Measurements from ENCODE around the gene TIMM23B.
"Not testable (repeated sequence)": the region's sequence is repeated elsewhere in the genome, so short reads cannot be mapped to it uniquely, and the experiment has no call there.

The TIMM23B gene

DNA sequence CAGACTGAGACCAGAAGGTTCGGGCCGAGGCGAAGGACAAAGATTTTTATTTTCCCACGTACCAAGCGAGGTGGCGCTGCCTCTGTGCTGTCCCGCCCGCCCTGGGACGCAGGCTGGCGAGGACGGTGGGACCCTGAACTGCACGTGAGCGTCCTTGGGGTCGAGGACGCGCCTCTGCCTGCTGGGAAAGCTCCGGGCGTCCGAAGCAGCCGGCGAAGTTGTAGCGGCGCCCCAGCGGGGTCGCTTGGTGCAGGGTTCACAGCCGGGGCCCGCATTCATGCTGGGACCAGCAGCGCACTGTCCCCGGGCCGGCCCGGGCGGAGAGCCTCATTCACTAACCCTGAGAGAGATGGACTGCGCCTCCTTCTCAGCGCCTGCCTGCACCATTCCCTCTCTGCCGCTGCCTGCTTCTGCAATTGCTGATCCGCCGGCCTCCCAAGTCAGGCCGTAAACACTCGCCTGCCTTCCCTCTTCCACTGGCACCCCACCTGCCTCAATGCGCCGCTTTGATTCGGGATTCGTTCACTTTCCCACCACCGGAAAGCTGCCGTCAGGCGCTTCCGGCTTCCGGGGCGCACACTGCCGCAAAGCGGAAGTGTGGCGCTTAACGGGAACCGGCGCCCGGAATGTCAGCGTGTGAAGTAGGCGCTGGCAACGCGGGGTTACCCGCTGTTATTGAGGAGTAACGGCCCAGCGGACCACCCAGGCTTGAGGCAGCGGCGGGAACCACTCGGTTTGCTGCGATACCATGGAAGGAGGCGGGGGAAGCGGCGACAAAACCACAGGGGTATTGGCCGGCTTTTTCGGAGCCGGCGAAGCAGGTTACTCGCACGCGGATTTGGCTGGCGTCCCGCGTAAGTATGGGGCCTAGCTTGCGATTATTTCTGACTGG, at the start of gene TIMM23B, which contains the start of gene PARG:
Gene TIMM23B (plus strand): TSS at position 607 of the 892 bp plus-strand sequence. CDS start 142 bp downstream, at position 749.
Gene PARG (minus strand): TSS at position 581 of the 892 bp plus-strand sequence. CDS start 302 bp downstream, at position 279.
- peak; percentile 84 for DNase-seq

DNA sequence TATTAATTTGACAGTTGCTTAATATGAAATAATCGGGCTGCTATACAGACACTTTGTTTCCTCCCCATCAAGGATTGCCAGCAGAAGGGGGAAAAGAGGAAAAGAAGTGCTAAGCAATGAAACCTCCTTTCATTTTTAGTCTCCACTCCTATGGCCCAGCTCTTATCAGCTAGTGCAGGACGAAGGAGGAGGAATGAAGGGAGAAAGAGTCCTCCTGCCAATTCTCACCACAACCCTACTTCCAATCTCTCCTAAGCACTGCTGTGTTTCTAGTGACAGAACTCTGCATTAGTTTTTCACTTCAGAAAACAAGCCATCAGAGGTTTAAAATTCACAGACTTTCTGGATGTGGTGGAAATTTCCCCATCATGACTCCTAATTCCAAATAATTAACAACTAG, 41.9 kb upstream of the TIMM23B start:
- not testable (repeated sequence) for DNase-seq

DNA sequence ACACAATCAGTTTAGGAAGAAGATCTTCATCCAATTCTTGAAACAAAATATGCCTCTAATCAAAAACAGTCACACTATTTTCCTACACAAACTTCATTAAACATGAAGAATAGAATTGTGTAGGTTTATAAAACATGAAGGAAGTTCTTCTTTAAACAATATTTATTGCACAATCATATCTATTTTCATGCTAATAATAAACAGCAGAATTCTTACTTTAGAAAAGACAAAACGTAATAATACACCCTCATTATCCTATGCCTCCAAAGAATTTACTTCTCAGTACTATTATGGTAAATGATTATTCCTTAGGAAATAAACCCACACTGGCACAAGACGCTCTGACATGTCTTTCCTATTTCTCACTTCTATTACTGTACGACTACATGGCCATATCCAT, 41.4 kb upstream of the TIMM23B start:
- not testable (repeated sequence) for DNase-seq

DNA sequence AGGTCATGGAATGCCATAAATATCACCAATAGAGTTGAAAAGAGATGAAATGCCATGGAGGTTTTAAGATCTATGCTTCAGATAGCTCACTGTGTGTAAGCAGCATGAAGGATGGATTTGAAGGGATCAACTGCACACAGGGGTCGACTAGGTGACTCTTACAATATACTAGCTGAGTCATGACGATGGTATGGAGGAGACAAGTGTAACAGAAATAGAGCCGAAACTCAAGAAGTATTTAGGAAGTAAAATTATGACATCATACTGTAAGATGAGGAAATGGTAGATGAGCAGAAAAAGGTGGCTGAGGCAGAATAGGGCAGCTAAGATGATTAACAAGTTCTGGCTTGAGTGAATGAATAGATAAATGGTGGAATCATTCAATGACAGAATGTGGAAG, 38.0 kb upstream of the TIMM23B start:
- DNase-seq = not testable (repeated sequence)

DNA sequence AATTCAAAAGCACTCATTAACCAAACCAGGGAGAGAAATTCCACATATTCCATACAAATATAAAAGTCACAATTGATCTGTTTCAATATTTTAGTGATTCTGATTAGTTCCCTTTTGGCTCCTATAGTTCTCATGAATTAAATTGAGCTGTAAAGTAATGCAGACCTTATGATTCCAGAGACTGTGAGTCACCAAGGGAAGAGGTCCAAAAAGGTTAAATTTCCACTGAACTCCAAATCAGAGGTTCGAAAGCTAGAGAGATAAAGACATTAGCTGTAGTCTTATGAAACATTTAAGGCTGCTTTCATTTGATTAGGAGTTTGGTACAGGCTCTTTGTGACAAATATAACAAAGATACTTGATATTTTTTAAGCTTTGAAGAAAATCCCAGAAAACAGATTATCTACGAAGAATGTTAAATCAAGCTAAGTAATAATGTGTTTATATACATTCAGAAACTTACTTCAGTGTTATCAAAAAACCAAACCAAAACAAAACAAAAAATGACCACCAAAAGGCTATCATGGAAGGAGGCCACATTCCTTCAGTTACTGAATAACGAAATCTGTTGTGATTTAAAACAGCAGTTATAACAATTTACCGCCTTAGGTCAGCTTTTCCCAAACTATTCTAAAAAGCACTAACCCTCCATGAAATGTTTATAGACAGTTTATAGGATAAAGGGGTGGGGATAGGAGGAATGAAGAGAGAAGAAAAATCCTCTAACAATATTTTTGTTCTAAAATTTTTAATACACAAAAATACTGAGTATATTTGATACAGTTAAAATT, 33.4 kb upstream of the TIMM23B start:
- not testable (repeated sequence) for DNase-seq

GRCh38 chr10:49910295-49910694, 31.6 kb upstream of the TIMM23B start:
- DNase-seq = not testable (repeated sequence)

DNA sequence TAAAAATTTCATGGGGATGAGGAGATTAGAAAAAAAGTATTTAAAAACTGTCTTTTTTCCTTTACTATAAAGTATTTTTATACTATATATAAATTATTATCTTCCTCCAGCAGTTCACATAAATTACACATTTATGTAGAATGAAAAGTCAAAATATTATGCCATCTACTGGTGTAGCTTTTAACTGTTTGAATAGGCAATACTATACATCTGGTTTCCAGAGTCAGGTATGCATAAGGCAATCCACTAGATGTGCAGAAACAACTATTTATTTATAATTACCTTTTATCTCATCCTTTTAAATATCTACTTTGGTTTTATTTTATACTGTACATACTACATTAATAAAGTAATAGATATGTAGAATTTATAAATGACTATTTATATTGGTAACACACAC, 25.4 kb upstream of the TIMM23B start:
- DNase-seq = not testable (repeated sequence)

DNA sequence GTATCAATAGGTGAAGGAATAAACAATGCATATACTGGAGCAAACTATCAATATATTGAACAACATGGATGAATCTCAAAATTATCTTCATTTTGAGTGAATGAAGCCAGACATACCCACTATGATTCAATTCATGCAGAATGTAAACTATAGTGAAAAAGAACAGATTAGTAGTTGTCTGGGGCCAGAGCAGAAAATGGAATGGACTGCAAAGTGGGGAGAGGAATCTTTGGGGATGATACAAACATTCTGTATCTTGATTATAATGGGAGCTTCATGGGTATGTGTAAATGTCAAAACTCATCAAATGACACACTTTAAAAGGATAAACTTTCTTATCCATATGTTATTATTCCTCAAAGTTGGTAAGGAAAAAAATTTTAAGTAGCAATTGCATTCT, 23.9 kb upstream of the TIMM23B start:
- DNase-seq = not testable (repeated sequence)

DNA sequence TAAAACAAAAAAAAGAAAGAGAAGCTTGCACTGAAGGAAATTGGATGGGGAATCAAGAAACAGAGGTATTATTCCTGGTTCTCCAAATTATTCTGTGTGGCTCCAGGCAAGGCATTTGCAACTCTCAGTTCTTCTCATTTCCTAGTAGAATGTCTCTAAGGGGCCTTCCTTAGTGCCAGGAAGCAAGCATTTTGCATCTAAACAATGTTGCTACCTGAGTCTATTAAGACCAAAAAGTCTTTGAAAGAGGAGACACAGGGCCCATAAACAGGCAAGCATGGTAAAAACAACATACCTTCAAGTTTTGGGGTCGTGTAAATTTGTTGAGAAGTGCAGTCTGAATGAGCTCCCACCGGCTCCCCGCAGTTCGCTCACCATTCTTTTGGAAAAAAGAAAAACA, 19.8 kb upstream of the TIMM23B start:
- not testable (repeated sequence) for DNase-seq

DNA sequence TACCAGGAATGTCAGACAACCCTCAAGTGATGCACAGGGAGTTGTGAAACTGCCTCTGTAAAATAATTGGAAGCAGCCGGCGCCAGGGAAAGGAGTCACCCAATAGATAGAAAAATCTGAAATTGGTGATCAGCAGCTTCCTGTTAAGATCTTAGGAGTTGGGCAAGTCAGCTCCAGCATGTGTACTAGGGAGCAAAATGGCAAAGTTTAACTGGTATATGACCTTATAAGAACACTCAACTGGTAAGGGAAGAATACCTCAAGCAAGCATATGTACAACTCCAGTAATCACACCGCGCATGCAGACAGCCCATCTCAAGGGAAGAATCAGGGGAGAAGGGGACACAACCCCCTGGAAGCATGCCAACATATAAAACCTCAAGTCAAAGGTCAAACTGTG, 18.3 kb upstream of the TIMM23B start:
- not testable (repeated sequence) for DNase-seq

GRCh38 chr10:49931276-49931675, 10.6 kb upstream of the TIMM23B start:
- not testable (repeated sequence) for DNase-seq

- DNase-seq = not testable (repeated sequence)
Measured at GRCh38 chr10:49931959-49932728, 9.7 kb upstream of the TIMM23B start.

GRCh38 chr10:49942339-49942705, 469 bp downstream of the TIMM23B start:
- DNase-seq = not testable (repeated sequence)

GRCh38 chr10:49943607-49944006, 1.8 kb downstream of the TIMM23B start:
- DNase-seq = not testable (repeated sequence)

DNA sequence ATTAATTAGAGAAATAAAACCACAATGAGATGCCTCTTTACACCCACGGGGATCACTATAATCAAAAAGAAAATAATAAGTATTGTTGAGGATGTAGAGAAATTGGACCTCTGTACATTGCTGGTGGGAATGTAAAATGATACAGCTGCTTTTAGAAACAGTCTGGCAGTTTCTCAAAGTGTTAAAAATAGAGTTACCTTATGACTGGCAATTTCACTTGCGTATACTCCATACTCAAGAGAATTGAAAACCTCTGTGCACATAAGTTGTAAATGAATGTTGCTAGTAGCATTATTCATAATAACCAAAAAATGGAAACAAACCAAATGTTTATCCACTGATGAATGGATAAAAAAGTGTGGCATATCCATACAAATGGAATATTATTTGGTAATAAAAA, 6.3 kb downstream of the TIMM23B start:
- DNase-seq = not testable (repeated sequence)

GRCh38 chr10:49948737-49949136, 6.9 kb downstream of the TIMM23B start:
- not testable (repeated sequence) for DNase-seq

DNA sequence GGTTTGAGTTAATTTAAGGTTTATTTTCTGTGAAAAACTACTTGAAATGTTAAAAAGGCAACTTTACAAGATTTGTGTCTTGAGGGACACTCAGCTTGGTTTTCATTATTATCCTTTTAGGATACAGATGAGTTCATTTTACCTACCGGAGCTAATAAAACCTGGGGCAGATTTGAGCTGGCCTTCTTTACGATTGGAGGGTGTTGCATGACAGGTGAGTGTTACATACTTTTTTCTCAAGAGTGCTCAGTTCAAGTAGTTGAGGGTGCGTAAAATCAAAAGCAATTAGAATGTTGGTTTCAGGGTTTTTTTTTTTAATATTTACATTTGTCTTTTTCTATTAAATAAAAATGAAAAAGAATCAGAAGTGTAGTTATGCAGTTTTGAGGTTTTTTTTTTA, 10.2 kb downstream of the TIMM23B start:
- DNase-seq = not testable (repeated sequence)

DNA sequence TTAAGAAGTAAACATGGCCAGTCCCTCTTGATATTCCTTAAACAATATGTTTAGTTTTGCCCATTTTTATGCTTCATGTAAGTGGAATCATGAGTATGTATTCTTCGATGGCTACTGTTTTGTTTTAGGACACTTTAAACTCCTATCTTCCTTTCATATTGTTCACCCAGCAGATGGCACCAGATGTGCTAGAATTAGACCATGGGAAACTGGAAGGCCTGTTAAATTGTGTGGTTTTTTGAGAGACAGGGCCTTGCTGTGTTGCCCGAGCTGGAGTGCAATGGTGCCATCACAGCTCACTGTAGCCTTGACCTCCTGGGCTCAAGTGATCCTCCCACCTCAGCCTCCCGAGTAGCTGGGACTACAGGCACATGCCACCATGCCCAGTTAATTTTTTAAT, 11.3 kb downstream of the TIMM23B start:
- not testable (repeated sequence) for DNase-seq

- DNase-seq = not testable (repeated sequence)
Measured at GRCh38 chr10:49970331-49970857, 28.5 kb downstream of the TIMM23B start.

GRCh38 chr10:49971466-49971865, 29.6 kb downstream of the TIMM23B start:
- not testable (repeated sequence) for DNase-seq

DNA sequence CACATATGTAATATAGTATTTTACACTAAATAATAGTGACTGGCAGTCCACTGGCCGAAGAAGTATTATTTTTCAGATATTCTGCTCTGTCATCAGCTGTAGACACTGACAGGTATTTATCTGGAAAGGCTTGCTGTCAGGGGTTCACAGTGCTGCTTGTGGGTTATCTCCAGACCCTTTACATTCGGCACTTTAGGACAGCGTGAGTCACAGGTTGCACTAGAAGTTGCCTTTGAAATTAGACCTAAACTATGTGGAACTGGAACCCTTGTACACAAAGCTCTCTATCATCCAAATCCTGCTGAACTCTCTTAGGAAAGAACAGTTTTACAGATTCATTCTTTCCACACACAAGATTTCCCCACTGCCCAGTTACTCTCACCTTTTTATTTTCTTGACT, 30.2 kb downstream of the TIMM23B start:
- not testable (repeated sequence) for DNase-seq

DNA sequence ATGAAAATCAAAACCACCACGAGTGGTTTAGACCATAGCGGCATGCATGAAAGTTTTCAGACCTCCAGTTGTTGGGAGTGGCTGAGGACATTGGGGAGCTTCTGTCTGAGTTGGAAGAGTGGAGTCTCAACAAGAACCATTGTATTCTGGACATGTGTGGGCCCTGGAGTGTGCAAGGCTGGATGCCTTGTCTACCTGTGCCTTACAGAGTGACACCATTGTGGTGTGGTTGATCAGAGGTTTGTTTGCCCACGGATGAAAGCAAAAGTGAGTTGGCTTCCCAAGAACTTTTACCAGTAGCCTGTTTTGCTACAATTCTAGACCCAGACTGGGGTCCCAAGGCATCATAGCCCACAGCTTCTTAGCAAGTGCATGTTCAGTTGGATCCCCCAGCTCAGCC, 35.9 kb downstream of the TIMM23B start:
- DNase-seq = not testable (repeated sequence)

Data from CD4-positive, alpha-beta T cell treated with Interleukin-12 subunit alpha and Interleukin-12 subunit beta, for 1 hour (primary cell).